ENCODE results near the gene KBTBD12.
"Not testable (repeated sequence)": the region's sequence is repeated elsewhere in the genome, so short reads cannot be mapped to it uniquely, and the experiment has no call there.

KBTBD12 gene

DNA sequence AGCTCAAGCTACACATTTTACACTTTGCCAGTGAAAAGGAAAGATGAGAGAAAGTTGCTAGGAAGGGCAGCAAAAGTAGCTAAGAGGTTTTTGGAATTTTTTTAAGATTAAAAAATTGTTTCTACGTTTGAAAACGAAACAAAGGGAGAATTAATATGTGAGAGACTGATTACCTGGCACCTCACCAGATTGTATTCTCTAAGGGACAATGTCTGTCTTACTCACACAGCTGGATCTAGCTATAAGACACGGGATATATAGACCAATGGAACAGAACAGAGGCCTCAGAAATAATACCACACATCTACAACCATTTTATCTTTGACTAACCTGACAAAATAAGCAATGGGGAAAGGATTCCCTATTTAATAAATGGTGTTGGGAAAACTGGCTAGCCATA is 9.5 kb upstream of the KBTBD12 start:
- no peak for FAIRE-seq

DNA sequence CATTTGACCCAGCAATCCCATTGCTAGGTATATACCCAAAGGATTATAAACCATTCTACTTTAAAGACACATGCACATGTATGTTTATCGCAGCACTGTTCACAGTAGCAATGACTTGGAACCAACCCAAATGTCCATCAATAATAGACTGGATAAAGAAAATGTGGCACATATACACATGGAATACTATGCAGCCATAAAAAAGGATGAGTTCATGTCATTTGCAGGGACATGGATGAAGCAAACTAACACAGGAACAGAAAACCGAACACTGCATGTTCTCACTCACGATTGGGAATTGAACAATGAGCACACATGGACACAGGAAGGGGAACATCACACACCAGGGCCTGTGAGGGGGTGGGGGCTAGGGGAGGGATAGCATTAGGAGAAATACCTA is 8.4 kb upstream of the KBTBD12 start:
- FAIRE-seq: not testable (repeated sequence)

DNA sequence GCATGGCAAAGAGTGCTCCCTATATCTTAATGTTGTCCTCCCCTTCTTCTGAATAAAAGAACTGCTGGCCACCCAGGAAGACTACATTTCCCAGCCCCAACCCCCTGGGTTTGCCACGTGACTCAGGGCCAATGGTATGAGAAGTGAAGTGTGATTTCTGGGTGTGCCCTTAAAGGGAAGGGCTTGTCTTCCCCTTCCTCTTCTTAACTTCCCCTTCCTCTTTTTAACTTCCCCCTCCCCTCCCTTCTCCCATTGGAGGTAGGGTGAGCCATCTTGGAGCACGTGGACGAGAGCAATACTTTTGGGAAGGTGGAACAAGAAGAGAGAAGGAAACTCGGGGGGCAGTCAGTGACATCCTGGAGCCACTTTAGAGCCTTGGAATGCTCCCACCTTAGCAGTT is 6.8 kb upstream of the KBTBD12 start:
- FAIRE-seq: no peak

- FAIRE-seq: no peak
Measured at GRCh38 chr3:127908951-127909350, 6.1 kb upstream of the KBTBD12 start.

- no peak for FAIRE-seq
Measured at GRCh38 chr3:127909646-127910045, 5.4 kb upstream of the KBTBD12 start.

- FAIRE-seq: no peak
Measured at GRCh38 chr3:127911421-127911931, 3.6 kb upstream of the KBTBD12 start.

- not testable (repeated sequence) for FAIRE-seq
Measured at GRCh38 chr3:127913841-127914240, 1.2 kb upstream of the KBTBD12 start.

GRCh38 chr3:127914584-127914983 is 448 bp upstream of the KBTBD12 start:
- no peak for FAIRE-seq

GRCh38 chr3:127915937-127916493 is 983 bp downstream of the KBTBD12 start:
- FAIRE-seq: no peak

DNA sequence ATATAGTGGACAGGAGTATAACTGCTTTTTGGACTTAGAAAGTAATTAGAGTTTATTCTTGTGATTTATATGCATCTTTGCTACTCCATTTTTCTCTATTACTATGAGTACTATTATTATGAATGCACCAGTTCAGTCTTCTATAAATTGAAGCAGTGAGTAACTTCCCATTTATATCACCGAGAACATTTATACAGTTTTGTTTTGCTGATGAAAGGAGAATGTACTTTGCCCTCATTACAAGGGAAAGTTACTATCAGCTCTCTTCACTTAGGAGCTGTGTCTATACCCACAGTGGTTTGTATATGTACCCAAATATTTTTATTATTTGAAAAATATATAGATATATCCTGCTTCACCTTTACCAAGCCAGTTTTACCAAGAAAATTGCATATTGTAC is 5.7 kb downstream of the KBTBD12 start:
- no peak for FAIRE-seq

DNA sequence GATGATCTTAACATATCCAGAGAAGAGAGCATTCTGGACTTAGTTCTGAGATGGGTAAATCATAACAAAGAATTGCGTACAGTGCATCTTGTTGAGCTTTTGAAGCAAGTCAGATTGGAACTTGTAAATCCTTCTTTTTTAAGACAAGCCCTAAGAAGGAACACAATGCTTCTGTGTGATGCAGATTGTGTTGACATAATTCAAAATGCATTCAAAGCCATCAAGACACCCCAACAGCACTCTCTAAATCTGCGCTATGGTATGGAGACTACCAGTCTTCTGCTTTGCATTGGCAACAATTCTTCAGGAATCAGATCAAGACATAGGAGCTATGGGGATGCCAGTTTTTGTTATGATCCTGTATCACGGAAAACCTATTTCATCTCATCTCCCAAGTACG is 8.6 kb downstream of the KBTBD12 start:
- no peak for FAIRE-seq

DNA sequence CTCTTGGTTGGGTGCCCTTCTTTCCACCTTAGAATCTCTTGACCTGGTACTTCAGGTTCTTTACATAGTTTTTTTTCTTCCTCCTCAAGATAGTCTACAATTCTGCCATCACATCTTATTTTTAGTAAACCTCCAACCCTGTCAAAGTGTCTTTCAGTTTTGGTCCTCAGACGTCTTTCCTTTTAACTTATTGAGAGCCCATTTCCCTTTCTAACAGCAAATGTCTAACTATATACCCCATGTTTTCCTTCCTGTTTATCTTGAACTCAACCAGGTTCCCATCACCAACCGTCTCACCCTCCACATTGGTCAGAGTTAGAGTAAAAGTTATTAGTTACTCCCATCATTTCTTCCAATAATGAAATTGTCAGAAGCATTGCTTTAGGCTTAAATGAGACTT is 10.4 kb downstream of the KBTBD12 start:
- FAIRE-seq: no peak

DNA sequence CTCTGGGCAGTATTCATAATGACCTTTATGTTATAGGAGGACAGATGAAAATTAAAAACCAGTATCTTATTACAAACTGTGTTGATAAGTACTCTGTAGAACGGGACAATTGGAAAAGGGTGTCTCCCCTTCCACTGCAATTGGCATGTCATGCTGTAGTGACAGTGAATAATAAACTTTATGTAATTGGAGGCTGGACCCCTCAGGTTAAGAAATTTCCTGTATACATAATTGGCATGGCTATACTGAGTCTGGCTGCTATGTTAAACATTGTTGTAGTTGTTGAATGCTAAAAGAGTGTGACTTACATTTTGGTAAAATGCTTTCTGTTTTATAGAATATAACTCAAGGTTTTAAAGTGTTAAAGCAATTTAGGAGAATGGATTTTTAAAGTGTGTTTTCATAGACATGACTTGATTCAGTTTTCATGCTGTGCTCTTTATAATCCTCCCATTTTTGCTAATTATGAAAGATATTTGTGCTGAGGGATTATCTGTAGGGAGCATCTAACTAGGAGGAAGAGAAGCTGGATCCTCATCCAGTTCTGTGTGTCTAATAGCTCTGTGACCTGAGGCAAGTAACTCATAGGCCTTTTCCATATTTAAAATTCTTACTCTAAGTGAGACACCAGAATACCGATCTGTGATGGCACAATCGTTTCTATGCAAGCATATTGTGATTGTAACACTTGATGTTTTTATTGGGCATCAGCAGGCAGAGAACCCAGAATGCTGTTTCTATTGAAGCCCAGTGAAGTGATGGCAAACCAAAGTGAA is 13.0 kb downstream of the KBTBD12 start:
- FAIRE-seq: no peak

- FAIRE-seq: no peak
Measured at GRCh38 chr3:127929818-127930413, 14.9 kb downstream of the KBTBD12 start.

GRCh38 chr3:127933396-127933795 is 18.4 kb downstream of the KBTBD12 start:
- FAIRE-seq: no peak

DNA sequence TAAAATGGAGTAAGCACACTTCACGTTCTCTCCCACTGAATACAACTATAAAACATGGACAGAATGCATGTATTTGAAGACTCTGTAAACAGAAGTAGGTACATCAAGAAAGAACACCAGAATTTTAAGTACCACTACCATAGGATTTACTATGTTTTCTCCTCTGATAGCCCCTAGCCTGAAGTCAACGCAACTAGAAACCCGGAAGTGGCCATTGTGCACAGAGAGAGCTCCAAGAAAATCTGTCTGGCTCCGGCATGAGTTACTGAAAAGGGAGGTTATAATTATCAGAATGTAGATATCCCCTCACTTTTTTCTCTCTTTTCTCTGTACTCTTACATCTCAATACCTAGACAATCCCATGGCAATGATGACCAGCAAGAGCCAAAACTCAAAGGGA is 23.8 kb downstream of the KBTBD12 start:
- no peak for FAIRE-seq

GRCh38 chr3:127940116-127940515 is 25.1 kb downstream of the KBTBD12 start:
- FAIRE-seq: no peak

- peak; percentile 35 for FAIRE-seq
Measured at GRCh38 chr3:127942613-127943012, 27.6 kb downstream of the KBTBD12 start.

- FAIRE-seq: no peak
Measured at GRCh38 chr3:127948211-127948610, 33.2 kb downstream of the KBTBD12 start.

- FAIRE-seq: no peak
Measured at GRCh38 chr3:127949446-127950055, 34.5 kb downstream of the KBTBD12 start.

GRCh38 chr3:127951276-127951675 is 36.2 kb downstream of the KBTBD12 start:
- no peak for FAIRE-seq

DNA sequence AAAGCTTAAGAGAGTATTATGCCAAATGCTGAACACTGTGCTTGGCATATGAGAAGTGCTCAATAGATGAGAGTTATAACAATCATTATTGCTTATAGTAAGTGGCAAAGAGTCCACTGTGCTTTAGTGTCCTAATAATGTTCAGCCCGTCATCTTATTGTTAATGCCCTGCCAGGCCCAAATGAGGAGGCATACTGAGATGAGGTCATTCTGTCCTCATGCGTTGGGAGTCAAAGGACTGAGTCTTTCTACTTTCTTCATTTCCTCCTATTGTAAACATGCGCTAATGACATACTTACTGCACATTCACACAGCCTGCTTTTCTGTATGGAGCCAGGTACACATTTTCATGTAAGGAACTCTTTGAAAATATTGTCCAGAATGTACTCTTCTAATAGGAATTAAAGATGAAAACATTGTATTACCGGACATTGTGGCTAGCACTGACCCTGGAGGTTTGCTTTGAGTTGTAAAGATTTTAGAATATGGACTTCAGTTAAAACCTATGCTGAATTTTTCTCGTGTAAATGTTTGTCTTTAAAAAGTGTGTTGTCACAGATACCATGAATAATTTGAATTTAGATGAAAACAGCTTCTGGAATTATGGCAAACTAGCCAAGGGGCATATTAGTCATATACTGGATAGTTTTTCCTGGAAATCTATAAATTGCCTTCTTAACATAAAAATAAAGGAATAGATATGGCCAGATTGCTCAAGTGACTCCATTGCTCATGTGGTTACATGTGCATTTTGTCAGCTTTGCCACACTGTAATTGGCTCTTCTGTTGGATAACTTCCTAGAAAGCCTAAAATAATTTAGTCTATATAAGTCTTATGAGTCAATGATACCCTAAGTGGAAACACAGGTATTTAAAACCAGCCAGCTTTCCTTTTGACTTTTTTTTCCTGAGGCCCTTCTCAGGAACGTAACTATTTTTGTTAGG is 38.3 kb downstream of the KBTBD12 start:
- FAIRE-seq: no peak
